Hematopoietic multipotent progenitor cell treated with erythropoietin and hydrocortisone succinate and interleukin-3 and kit ligand, for 15 days (in vitro differentiated cells): ENCODE results near the gene RNF213.

ENCODE experiments used
- DNase-seq: peaks from one replicate; pipeline ENCODE4 v3.0.0-alpha.2; 2015; ENCODE audit warnings: low spot score

Gene RNF213

GRCh38 chr17:80372922-80373570 is 112.4 kb downstream of the RNF213 start:
- DNase-seq: no peak

GRCh38 chr17:80374039-80374731 is 113.5 kb downstream of the RNF213 start:
- DNase-seq: no peak

GRCh38 chr17:80374732-80375585 is 114.3 kb downstream of the RNF213 start:
- no peak for DNase-seq

GRCh38 chr17:80376531-80376930 is 115.9 kb downstream of the RNF213 start:
- DNase-seq: no peak

- no peak for DNase-seq
Measured at GRCh38 chr17:80377798-80378197, 117.1 kb downstream of the RNF213 start.

GRCh38 chr17:80379348-80379747 is 118.7 kb downstream of the RNF213 start:
- DNase-seq: no peak

GRCh38 chr17:80380068-80380467 is 119.4 kb downstream of the RNF213 start:
- no peak for DNase-seq

GRCh38 chr17:80380555-80381002 is 119.9 kb downstream of the RNF213 start:
- no peak for DNase-seq

GRCh38 chr17:80381416-80381923 is 120.8 kb downstream of the RNF213 start:
- no peak for DNase-seq

- DNase-seq: no peak
Measured at GRCh38 chr17:80382446-80382845, 121.8 kb downstream of the RNF213 start.

GRCh38 chr17:80382956-80383355 is 122.3 kb downstream of the RNF213 start:
- DNase-seq: no peak

GRCh38 chr17:80384078-80384960 is 123.7 kb downstream of the RNF213 start:
- DNase-seq: no peak

- DNase-seq: no peak
Measured at GRCh38 chr17:80385046-80385445, 124.4 kb downstream of the RNF213 start.

GRCh38 chr17:80386341-80386740 is 125.7 kb downstream of the RNF213 start:
- DNase-seq: no peak

GRCh38 chr17:80387071-80387470 is 126.4 kb downstream of the RNF213 start:
- DNase-seq: no peak

- no peak for DNase-seq
Measured at GRCh38 chr17:80388175-80388574, 127.5 kb downstream of the RNF213 start.

GRCh38 chr17:80388601-80389000 is 127.9 kb downstream of the RNF213 start:
- DNase-seq: no peak

GRCh38 chr17:80389011-80389995 is 128.7 kb downstream of the RNF213 start:
- no peak for DNase-seq

- no peak for DNase-seq
Measured at GRCh38 chr17:80393241-80393890, 132.7 kb downstream of the RNF213 start.

- DNase-seq: no peak
Measured at GRCh38 chr17:80393961-80394360, 133.3 kb downstream of the RNF213 start.
